GM18519 (cell line): ENCODE results near the gene RPRD2.
"Not testable (repeated sequence)": the region's sequence is repeated elsewhere in the genome, so short reads cannot be mapped to it uniquely, and the experiment has no call there.

Experiments used
- ATAC-seq: cut with Tn5 transposase; IDR thresholded peaks from one replicate; pipeline ENCODE4 v1.9.1; 2021; ENCODE audit warnings: mild to moderate bottlenecking, moderate library complexity; ENCODE audit not compliant: unreplicated experiment, low FRiP score

Gene RPRD2

DNA sequence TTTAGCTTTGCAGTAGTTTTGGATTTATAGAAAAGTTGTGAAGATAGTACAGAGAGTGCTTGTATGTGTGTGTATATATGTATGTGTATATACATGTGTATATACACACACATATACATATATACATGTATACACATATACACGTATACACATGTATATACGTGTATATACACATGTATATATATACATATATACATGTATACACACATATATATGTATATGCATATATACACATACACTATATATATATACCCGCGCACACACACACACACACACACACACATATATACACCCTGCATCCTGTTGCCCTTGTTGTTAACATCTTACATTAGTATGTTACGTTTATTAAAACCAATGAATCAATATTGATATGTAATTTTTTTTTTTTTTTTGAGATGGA is 24.3 kb downstream of the RPRD2 start:
- no peak for ATAC-seq

DNA sequence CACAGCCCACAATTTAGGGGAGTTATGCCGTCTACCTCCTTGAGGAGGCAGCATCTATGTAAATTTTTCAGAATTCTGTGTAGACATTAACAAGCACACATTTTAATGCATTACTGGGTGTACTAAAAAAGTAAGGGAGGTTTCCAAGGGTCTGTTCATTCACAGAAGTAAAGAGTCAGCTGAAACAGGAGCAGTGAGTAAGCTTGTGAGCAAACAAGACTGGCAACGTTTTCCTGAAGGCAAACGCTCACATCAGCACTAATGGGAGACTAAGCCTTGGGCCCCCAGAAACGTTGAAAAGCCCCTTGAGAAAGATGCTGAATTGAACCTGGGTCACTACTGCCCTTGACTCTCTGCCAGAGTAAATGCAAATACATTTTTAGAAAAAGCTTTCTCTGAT is 25.7 kb downstream of the RPRD2 start:
- no peak for ATAC-seq

DNA sequence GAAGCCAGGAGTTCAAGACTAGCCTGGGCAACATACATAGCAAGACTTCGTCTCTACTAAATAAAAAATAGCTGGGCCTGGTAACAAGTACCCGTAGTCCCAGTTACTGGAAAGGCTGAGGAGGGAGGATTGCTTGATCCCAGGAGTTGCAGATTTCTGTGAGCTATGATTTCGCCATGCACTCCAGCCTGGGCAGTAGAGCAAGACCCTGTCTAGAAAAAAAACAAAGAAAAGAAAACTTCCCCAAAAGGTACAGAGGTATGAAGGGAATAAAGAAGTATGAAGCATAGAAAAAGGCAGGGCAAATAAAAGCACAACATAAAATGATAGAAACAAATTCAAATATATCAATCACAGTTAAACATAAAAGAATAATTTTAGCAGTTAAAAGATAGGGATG is 28.7 kb downstream of the RPRD2 start:
- ATAC-seq = no peak

DNA sequence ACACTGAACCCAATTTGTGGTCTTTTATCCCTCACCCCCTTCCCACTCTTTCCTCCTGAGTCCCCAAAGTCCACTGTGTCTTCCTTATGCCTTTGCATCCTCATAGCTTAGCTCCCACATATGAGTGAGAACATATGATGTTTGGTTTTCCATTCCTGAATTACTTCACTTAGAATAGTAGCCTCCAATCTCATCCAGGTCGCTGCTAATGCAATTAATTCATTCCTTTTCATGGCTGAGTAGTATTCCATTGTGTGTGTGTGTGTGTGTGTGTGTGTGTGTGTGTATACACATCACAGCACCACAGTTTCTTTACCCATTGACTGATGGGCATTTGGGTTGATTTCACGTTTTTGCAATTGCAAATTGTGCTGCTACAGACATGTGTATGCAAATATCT is 31.2 kb downstream of the RPRD2 start:
- not testable (repeated sequence) for ATAC-seq

DNA sequence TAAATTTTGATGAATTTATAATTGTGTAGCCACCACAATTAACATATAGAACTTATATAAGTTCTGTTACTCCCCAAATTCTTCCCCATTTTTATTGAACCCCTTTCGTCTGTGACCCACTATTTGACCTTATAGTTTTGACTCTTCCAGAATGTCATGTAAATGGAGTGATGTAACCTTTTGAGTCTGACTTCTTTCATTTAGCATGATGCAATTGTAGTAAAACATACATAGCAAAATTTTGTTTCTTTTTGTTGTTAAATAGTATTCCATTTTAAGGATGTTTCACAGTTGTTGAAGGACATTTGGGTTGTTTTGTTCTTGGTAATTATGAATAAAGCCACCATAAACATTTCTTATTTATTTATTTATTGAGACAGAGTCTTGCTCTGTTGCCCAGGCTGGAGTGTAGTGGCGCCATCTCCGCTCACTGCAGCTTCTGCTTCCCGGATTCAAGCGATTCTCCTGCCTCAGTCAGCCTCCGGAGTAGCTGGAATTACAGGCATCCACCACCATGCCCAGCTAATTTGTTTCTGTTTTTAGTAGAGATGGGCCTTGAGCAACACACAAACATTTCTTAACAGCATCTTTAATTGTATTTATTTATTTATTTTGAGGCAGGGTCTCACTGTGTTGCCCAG is 33.6 kb downstream of the RPRD2 start:
- no peak for ATAC-seq

DNA sequence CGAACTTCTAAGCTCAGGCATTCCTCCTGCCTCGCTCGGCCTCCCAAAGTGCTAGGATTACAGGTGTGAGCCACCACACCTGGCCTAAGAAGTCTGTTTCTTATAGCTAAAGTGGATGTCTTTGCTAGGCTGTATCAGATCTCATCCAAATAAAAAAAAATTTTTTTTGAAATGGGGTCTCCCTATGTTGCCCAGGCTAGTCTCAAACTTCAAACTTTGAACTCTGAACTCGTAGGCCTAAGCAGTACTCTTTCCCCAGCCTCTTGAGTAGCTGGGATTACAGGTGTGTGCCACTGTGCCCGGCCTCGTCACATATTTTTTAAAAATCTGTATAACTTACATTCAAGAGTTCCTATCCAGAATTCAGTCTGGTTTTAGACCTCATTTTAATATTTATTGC is 40.5 kb downstream of the RPRD2 start:
- no peak for ATAC-seq

DNA sequence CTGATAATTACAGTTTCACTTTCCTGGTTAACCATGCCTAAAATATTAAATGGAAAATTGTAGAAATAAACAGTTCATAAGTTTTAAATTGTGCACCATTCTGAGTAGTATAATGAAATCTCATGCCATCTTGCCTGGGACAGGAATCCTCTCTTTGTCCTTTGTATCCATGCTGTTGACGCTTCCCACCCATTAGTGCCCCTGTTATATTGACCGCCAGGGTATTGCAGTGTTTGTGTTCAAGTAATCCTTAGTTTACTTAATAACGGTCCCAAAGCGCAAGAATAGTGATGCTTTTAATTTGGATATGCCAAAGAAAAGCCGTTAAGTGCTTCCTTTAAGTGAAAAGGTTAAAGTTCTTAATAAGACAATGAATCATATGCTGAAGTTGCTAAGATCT is 41.7 kb downstream of the RPRD2 start:
- ATAC-seq = no peak

DNA sequence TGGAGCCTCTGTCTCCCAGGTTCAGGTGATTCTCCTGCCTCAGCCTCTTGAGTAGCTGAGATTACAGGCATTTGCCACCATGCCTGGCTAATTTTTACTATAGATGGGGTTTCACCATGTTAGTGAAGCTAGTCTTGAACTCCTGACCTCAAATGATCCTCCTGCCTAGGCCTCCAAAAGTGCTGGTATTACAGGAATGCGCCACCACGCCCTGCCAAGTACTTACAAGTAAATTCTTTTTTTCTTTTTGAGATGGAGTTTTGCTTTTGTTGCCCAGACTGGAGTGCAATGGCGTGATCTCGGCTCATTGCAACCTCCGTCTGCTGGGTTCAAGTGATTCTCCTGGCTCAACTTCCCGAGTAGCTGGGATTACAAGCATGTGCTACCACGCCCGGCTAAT is 42.5 kb downstream of the RPRD2 start:
- ATAC-seq = no peak

DNA sequence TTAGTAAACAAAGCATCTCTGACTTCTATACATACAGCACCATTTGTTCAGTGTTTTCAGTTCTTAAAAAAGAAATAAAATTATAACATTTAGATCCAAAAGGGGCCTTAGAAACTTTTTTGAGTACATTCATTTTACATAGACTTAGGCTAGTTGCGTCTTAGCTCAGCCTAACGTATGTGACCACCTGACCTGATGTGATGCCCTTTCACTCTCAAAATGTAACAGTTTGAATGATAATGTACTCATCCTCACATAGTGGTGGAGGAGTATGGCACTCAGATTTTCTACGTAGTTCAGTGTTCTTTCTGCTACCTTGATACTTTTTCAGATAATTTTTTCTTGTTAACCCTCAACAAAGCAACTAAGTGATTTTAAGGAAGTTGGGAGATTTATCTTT is 43.4 kb downstream of the RPRD2 start:
- no peak for ATAC-seq

DNA sequence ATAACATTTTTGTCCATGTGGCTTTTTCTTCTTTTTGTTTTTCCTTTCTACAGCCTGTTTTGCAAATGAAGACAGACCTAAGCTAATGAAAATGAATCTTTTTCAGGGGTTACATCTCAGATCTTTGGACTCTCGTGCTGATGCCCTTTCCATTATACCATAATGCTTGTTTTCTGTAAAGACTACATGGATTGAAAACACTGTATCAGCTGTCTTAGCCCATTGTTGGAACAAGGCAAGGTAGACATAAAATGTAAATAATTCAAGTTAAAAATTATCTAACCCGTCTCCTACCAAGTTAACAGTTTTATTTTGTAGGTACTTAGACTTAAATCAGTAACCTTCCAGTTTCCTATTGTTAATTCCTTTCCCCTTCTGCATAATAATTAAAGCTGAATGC is 44.9 kb downstream of the RPRD2 start:
- no peak for ATAC-seq

DNA sequence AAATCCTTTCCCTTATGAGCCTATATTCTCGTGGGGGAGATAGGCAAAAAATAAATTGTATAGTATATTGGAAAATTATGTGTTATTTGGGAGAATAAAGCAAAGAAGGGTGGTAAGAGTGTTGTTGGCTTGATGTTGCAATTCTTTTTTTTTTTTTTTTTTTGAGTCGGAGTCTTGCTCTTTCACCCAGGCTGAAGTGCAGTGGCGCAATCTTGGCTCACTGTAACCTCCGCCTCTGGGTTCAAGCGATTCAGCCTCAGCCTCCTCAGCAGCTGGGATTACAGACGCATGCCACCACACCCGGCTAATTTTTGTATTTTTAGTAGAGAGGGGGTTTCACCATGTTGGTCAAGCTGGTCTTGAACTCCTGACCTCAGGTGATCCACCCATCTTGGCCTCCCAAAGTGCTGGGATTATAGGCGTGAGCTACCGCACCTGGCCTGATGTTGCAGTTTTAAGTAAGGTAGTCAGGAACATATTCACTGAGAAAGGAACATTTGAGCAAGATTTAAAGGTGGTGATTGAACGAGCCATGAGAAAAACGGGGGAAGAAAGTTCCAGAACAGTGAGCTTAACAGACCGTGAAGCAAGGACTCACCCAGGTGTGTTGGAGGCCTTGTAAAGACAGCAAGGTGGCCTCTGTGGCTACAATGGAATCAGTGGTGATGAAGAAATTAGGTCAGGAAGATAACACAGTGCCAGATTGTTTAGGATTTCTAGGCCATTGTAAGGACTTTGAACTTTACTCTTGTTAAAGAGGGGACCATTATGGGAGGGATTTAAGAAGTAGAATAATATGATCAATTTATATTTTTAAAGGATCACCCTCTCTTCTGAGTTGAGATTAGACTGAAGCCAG is 45.8 kb downstream of the RPRD2 start:
- ATAC-seq = no peak

DNA sequence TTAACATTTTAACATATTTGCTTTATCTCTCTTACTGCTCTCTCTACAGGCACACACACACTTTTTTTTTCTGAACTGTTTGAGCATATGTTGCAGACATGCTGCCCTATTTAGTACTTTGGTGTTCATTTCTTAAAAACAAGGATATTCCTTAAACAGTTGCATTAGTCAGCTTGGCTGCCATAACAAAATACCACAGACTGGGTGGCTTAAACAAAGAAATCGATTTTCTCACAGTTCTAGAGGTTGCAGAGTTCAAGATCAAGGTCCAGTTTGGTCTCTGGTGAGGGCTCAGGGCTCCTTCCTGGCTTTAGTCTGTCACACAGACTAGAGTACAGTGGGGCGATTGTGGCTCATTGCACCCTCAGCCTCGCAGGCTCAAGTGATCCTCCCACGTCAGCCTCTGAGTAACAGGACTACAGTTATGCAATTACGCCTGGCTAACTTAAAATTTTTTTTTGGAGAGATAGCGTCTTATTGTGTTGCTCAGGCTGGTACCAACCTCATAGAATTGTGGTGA is 46.7 kb downstream of the RPRD2 start:
- no peak for ATAC-seq

DNA sequence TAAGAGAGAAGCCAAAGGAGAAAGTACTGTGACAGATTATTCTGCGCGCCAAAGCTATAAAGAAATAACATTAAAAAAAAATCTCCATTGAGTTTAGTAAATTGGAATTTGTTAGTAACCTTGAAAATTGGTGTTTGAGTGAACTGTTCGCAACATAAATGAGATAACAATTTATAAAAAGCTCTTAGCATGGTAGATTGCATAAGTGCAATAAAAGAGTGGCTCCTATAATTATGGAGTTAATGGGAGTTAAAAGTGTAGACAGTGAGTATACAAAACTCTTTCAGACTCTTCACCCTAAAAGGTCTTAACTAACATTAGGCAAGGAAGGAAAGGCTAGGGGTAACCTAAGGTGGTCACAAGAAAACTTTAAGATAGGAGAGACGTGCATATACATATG is 50.6 kb downstream of the RPRD2 start:
- no peak for ATAC-seq

DNA sequence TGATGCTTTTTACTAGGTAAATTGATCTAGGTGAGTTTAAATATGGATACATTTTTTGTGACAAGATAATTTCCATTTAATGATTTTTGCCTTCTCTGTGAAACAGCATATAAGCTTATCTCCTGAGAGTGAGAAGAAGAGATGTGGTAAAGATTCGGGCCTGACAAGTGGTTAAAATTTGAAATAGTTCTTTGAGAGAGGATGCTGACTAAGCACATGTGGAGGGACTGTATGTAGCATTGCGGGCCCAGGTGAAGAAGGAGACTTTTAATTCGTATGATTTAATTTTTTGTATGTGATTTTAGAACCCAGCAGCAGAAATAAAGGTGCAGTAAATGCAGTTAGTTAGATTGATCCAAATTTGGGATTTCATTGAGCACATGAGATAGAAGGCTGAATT is 51.9 kb downstream of the RPRD2 start:
- no peak for ATAC-seq

DNA sequence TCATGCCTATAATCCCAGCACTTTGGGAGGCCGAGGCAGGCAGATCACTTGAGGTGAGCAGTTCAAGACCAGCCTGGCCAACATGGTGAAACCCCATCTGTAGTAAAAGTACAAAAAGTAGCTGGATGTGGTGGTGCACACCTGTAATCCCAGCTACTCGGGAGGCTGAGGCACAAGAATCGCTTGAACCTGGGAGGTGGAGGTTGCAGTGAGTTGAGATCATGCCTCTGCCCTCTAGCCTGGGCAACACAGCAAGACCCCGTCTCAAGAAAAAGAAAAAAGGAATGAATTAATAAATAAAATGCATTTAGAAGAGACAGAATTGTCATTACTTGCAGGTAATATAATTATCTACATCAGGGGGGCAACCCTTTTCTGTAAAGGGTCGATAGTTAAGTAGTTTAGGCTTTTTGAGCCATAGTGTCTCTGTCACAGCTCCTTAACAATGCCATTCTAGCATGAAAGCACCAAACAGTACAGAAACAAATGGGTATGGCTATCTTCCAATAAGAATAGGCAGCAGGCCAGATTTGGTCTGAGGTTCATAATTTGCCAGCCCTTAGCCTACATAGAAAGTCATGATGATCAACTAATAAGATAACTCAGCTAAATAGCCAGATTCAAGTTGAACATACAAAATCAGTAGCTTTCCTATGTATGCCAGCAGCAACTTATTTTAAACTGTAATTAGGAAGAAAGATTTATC is 56.8 kb downstream of the RPRD2 start:
- ATAC-seq = no peak

DNA sequence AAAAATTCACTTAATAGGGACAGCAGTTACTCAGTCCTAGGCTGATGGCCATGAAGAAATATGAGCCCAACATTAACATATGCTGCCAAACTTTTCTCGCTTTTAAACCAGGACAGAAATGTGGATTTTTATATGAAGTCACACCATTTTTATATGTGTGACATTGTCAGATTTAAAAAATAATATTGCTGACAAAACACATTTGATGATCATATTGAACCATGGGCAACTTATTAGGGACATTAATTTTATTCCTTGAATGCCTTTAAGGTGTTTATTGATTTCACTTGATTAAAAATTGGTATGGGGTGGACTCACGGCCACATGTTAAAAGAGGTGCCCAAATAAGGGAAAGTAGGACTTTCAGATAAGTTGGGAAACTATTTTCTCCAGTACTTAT is 58.6 kb downstream of the RPRD2 start:
- no peak for ATAC-seq

DNA sequence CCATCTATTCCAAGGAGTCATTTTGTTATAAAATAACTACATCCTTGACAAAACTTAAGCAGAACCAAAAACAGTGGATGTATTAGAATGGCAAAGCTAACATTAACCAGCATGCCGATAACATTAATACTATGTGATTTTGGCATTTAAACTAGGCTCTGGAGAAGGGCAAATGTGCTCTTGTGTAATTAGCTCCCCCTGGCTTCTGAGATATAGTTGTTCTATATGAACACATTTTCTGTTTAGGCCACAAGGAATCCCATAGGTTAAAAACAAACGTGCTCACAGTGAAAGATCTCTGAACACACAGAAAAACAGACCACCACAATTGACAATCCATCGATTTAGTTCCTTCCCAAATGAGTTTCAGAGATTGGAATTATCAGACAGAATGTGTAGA is 65.9 kb downstream of the RPRD2 start:
- no peak for ATAC-seq

DNA sequence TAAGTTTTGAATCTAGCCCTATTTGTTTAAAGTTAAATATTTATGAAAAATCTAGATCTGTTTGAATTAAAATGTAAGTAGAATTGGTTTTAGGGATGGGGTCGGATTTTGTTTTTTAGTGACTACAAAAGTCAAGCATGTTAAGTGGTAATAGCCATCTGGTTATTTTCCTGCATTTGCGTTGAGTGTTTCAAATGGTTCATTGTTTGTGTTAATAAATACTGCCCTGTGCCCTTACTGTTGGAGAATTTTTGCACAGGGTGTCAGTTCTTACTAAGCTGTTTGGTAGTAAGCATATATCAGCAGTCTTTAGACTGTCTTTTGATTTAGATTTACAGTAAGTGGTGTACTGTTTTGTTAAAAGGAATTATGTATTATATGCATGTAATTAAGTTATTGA is 77.2 kb downstream of the RPRD2 start:
- no peak for ATAC-seq

DNA sequence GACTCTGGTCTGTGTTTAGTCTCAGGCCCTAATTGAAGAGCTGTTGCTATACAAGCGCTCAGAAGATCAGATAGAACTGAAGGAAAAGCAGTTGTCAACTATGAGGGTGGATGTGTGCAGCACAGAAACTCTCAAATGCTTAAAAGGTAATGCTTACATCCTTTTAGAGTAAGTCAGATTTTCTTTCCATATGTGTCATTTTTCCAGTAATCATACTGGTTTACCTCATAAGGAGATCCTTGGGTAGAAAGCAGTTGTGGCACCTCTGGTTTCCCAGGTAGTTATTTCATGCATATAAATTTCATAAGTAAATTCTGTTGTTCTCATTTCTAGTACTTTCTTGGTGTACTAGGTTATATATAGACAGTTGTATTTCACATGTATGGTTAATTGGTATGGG is 80.3 kb downstream of the RPRD2 start:
- no peak for ATAC-seq

DNA sequence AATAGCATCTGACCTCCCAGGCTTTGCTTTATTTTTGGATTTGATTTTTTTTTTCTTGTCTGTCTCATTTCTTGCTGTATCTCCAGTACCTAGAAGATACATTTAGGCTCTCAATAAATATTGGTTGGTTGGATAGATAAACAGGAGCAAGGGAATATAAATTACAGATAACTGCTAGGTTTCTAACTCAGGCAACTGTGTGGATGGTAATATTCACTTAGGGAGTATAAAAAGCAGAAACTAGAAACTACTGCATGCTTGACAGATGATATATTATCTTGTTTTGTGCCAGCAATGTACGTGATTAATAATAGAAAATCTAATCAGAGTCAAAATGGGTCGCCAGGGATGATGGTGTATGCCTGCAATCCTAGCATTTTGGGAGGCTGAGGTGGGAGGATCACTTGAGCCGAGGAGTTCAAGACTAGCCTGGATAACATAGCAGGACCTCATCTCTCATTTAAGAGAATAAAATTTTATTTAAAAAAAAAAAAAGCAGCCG is 92.2 kb downstream of the RPRD2 start:
- no peak for ATAC-seq

DNA sequence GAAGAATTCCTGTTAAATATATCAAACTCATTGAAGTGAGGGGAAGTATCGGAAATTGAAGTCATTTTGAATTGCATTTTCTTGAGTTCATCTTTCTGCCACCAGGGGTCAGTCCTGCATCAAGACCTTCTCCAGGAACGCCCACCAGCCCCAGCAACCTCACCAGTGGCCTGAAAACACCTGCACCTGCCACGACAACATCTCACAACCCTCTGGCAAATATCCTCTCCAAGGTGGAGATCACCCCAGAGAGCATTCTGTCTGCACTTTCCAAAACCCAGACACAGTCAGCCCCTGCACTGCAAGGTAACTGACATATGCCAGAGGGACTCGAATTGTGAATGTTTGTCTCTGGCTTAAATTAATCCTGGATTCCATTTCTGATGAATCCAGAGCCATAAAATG is 100.5 kb downstream of the RPRD2 start:
- no peak for ATAC-seq
